Peyer's patch (tissue), 4 donors: Measurements from ENCODE around the gene PFKL. TPM values are rescaled to one million over a fixed set of nuclear protein-coding genes. Genes with fewer than 3 reads are reported as not detected.

Experiments
- DNase-seq, 3 donors: peaks; one replicate each; pipeline ENCODE4 v3.0.0-alpha.2; 2017 to 2019
- H3K27ac ChIP-seq, 4 donors: fragments of 200-600 bp; sonication (generic); one replicate each; pipeline ENCODE4 v1.5.1; 2016 to 2019
- H3K27me3 ChIP-seq, 2 donors: fragments of 200-600 bp; sonication (generic); one replicate each; pipeline ENCODE4 v1.5.1; 2019
- H3K36me3 ChIP-seq, 3 donors: fragments of 200-600 bp; sonication (generic); one replicate each; pipeline ENCODE4 v1.5.1; 2016 to 2019
- H3K4me1 ChIP-seq, 4 donors: fragments of 200-600 bp; sonication (generic); one replicate each; pipeline ENCODE4 v1.5.1; 2016 to 2019
- H3K4me3 ChIP-seq, 4 donors: fragments of 200-600 bp; sonication (generic); 1 replicate in 3 of 4; 2 replicates in 1 of 4; pipeline ENCODE4 v1.5.1; 2016 to 2019; ENCODE audit warnings: mild to moderate bottlenecking in 1 of 4
- H3K9me3 ChIP-seq, 4 donors: fragments of 200-600 bp; sonication (generic); one replicate each; pipeline ENCODE4 v1.5.1; 2016 to 2019; ENCODE audit warnings: mild to moderate bottlenecking in 1 of 4
- CTCF ChIP-seq, 6 experiments: fragments of 450-650 bp in 4 of 6; fragments of 200-600 bp in 2 of 6; sonication (generic) in 1 of 6; IDR thresholded peaks; one replicate each; pipeline ENCODE4 v1.5.1; 2017 to 2019; ENCODE audit warnings: antibody characterized with exemption in 6 of 6, mild to moderate bottlenecking in 3 of 6, moderate library complexity in 1 of 6
- POLR2A ChIP-seq, 2 donors: fragments of 450-650 bp; IDR thresholded peaks; one replicate each; pipeline ENCODE4 v1.5.1; 2017; ENCODE audit warnings: antibody characterized with exemption in 2 of 2, mild to moderate bottlenecking in 2 of 2, moderate library complexity in 2 of 2
- total RNA-seq, 4 donors: library from RNA; depleted of rRNA; stranded (reverse); fragments of >200 nt; gene quantifications; one replicate each; pipeline ENCODE4 v1.1.0, GENCODE V29; 2016

Gene PFKL
- total RNA-seq, 4 donors from 2014 or later = 192 to 404 (median 274) TPM

- Histone ChIP-seq H3K4me3 (no peak overlapping the region), H3K36me3 (no peaks in the 10 kb centered on the region), H3K27me3 (no peaks in the 10 kb centered on the region), H3K9me3 (no peaks in the 10 kb centered on the region), H3K27ac (no peak overlapping the region), H3K4me1 (no peaks in the 10 kb centered on the region)
- DNase-seq = no peak
- TF ChIP-seq CTCF (IDR thresholded peaks at IDR 0.05) (no peak), POLR2A (IDR thresholded peaks at IDR 0.05) (no peak)
These were observed 39.8 kb upstream of the PFKL start for GRCh38 chr21:44260066-44260465.

GRCh38 chr21:44260791-44261631 lies 38.8 kb upstream of the PFKL start:
- H3K9me3 ChIP-seq = no peaks in the 10 kb centered on the region
- H3K27ac ChIP-seq = no peak overlapping the region
- no peaks in the 10 kb centered on the region for H3K4me1 ChIP-seq
- H3K36me3 ChIP-seq = no peaks in the 10 kb centered on the region
- no peaks in the 10 kb centered on the region for H3K27me3 ChIP-seq
- no peak for DNase-seq
- H3K4me3 ChIP-seq = no peak overlapping the region
- TF ChIP-seq CTCF (IDR thresholded peaks at IDR 0.05) = no peak
- no peak for TF ChIP-seq POLR2A (IDR thresholded peaks at IDR 0.05)

- Histone ChIP-seq H3K4me1 (no peaks in the 10 kb centered on the region), H3K27me3 (no peaks in the 10 kb centered on the region), H3K9me3 (no peaks in the 10 kb centered on the region), H3K36me3 (no peaks in the 10 kb centered on the region), H3K4me3 (no peak within 1 kb of the TSS), H3K27ac (no peak within 1 kb of the TSS)
- TF ChIP-seq POLR2A (IDR thresholded peaks at IDR 0.05) = no peak
- TF ChIP-seq CTCF (IDR thresholded peaks at IDR 0.05) = no peak
- no peak for DNase-seq
These were observed 38.1 kb upstream of the PFKL start, which contains the start of gene DNMT3L for GRCh38 chr21:44261675-44262295. Gene DNMT3L (minus strand): TSS chr21:44261897. CDS start chr21:44261259, 638 bp downstream.

- TF ChIP-seq POLR2A (IDR thresholded peaks at IDR 0.05) (no peak), CTCF (IDR thresholded peaks at IDR 0.05) (no peak)
- Histone ChIP-seq H3K4me1 (no peaks in the 10 kb centered on the region), H3K4me3 (no peak overlapping the region), H3K27ac (no peak overlapping the region), H3K36me3 (no peaks in the 10 kb centered on the region), H3K27me3 (no peaks in the 10 kb centered on the region), H3K9me3 (no peaks in the 10 kb centered on the region)
- no peak for DNase-seq
These were observed 37.4 kb upstream of the PFKL start for GRCh38 chr21:44262338-44263056.

GRCh38 chr21:44263221-44263760 lies 36.6 kb upstream of the PFKL start:
- H3K36me3 ChIP-seq = no peaks in the 10 kb centered on the region

More at GRCh38 chr21:44263221-44263760, 36.6 kb upstream of the PFKL start:
- Histone ChIP-seq H3K27ac (no peak overlapping the region), H3K27me3 (no peaks in the 10 kb centered on the region), H3K4me3 (no peak overlapping the region), H3K4me1 (no peaks in the 10 kb centered on the region), H3K9me3 (no peaks in the 10 kb centered on the region)
- DNase-seq = no peak
- TF ChIP-seq POLR2A (IDR thresholded peaks at IDR 0.05) (no peak), CTCF (IDR thresholded peaks at IDR 0.05) (no peak)
